Measurements from ENCODE around the gene MSL2.
"Not testable (repeated sequence)": the region's sequence is repeated elsewhere in the genome, so short reads cannot be mapped to it uniquely, and the experiment has no call there.

Gene MSL2

DNA sequence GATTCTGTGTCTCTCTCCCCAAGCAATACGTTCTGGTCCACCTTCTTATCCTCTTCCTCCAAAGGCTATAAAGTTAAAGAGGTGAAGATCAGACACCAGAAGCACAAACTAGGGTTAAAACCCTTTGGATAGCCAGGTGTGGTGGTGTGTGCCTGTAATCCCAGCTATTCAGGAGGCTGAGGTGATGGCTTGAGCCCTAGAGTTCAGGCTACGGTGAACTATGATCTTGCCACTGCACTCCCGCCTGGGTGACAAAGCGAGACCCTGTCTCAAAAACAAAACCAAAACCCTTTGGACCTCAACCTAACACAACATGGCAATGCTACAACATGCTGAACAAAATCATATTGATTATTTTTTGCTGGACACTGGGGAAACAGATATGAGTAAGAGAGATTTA is 43.2 kb downstream of the MSL2 start:
- no peak for DNase-seq (ENCODE audit: low read depth)
- TF ChIP-seq, protein P1, sequence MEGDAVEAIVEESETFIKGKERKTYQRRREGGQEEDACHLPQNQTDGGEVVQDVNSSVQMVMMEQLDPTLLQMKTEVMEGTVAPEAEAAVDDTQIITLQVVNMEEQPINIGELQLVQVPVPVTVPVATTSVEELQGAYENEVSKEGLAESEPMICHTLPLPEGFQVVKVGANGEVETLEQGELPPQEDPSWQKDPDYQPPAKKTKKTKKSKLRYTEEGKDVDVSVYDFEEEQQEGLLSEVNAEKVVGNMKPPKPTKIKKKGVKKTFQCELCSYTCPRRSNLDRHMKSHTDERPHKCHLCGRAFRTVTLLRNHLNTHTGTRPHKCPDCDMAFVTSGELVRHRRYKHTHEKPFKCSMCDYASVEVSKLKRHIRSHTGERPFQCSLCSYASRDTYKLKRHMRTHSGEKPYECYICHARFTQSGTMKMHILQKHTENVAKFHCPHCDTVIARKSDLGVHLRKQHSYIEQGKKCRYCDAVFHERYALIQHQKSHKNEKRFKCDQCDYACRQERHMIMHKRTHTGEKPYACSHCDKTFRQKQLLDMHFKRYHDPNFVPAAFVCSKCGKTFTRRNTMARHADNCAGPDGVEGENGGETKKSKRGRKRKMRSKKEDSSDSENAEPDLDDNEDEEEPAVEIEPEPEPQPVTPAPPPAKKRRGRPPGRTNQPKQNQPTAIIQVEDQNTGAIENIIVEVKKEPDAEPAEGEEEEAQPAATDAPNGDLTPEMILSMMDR (IDR thresholded peaks at IDR 0.05; ENCODE audit: low read length, missing control alignments) = no peak
- no peak overlapping the region for H3K4me3 ChIP-seq (replicated peaks; ENCODE audit: low read depth, low read length)

DNA sequence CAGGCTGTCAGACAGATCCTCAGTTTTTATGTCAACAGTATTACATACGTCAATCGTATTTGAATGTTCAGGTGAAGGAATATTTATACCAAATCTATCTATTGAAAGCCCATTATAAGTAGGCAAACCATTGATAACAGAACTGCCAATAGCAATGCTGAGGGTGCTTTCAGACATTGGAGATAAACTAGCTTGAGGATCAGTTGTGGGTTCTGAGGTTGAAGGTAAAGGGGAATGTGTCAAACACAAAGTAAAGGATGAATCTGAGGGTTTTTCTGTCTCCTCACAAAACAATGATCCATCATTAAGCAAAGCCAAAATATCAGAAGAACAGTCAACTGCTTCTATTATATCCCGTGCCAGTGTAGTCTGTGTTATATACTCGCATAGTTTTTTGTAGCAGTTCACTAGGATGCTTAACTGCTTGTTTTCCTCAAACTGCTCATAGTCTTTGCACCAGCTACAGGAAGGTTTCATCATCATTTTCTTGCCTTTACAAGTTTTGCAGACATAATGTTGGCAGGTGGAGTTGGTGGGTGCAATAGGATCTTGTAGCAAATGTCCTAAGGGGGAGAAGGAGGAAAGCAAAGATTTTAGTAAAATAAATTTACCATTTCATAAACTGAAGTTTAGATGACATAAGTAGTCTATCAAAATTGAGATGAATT is 43.8 kb downstream of the MSL2 start:
- DNase-seq (ENCODE audit: low read depth) = no peak
- TF ChIP-seq, protein P1 (IDR thresholded peaks at IDR 0.05; ENCODE audit: low read length, missing control alignments) = no peak
- H3K4me3 ChIP-seq (replicated peaks; ENCODE audit: low read depth, low read length) = no peak overlapping the region

DNA sequence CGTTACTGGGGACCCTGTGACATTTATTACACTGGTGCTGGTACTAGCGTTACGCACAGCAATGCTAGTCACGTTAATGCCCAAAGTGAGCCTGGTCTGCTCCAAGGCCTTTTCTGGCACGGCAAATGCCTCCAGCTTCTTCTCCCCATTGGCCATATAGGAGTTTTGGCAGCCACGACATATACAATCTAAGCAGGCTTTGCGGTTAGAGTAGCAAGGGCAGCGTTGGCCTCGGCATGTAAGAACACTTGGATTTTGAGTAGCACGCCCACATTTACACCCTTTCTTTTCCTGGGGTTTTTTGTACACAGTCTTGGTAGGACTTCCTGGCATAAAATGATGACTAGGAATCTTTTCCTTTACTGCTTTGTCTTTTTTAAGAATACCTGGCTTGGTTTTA is 44.9 kb downstream of the MSL2 start:
- H3K4me3 ChIP-seq (replicated peaks; ENCODE audit: low read depth, low read length) = no peak overlapping the region
- TF ChIP-seq, protein P1 (IDR thresholded peaks at IDR 0.05; ENCODE audit: low read length, missing control alignments) = no peak
- no peak for DNase-seq (ENCODE audit: low read depth)

DNA sequence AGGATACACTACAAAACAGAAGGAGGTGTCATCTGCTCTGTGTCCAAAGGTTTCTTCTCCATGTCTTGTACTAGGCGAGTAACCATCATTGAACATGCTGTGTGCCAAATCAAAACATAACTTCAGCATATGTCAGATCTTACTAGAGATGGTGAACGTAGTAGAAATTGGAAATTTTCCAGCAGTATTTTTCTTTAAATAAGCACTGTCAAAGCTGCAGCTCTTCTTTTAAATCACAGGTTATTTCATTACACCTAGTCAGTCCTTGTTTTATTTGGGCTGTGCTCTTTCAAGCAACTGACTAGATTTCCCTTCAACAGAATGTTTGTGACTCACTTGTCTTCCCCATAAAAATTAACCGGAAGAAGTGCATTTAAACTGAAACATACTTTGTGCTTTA is 46.5 kb downstream of the MSL2 start:
- H3K4me3 ChIP-seq (replicated peaks; ENCODE audit: low read depth, low read length) = no peak overlapping the region
- TF ChIP-seq, protein P1 (IDR thresholded peaks at IDR 0.05; ENCODE audit: low read length, missing control alignments) = no peak
- DNase-seq (ENCODE audit: low read depth) = peak; percentile 11

DNA sequence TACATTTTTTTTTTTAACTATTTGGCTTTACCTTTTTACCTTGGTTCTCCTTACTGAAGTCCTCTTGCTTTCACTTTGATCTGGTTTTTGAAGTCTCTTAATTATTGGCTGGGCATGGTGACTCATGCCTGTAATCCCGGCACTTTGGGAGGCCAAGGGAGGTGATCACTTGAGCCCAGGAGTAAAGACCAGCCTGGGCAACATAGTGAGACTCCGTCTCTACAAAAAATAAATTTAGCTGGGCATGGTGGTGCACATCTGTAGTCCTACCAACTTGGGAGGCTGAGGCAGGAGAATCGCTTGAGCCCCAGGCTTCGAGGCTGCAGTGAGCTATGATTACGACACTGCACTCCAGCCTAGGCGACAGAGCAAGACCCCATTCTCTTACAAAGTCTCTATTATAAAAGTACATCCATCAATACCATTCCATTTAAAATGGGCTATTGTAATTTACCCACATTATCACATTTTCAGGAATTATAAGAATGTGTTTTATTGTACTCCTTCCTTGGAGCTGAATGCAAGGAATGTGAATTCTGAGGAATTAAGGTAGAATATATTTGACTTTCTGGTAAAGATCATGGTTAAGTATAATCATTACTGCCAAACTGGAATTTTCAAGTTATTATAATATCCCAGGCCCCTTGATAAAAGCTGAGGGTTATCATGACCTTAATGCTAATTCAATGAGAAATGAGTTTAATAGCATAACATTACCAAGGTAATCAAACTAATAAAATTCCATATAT is 49.0 kb downstream of the MSL2 start:
- no peak for DNase-seq (ENCODE audit: low read depth)
- TF ChIP-seq, protein P1 (IDR thresholded peaks at IDR 0.05; ENCODE audit: low read length, missing control alignments) = no peak
- no peak overlapping the region for H3K4me3 ChIP-seq (replicated peaks; ENCODE audit: low read depth, low read length)

DNA sequence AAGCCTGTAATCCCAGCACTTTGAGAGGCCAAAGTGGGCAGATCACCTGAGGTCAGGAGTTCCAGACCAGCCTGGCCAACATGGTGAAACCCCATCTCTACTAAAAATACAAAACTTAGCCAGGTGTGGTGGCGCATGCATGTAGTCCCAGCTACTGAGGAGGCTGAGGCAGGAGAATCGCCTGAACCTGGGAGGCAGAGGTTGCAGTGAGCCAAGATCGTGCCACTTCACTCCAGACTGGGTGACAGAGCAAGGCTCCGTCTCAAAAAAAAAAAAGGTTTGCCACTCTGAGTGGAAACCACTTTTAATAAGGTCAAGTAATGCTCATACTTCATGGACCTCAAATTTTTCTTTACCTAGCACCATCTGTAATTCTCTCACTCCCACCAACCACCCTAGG is 51.7 kb downstream of the MSL2 start:
- H3K4me3 ChIP-seq (replicated peaks; ENCODE audit: low read depth, low read length); DNase-seq (ENCODE audit: low read depth): not testable (repeated sequence)

DNA sequence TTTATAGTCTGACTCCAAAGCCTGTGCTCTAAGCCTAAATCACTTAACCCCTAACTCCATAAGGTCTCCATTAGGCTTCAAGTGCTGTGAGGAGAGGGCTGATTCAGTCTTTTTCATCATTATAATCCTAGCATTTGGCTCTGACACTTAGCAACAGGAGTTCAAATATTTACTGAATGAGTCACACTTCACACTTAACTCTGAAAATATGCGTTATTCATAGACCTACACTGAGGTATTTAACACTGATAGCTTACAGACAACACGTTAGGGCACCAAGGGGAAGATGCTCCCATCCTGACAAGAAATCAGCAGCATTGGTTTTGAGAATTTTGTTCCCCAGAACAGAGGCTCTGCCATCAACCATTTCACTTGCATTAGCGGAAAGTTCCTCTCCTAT is 53.5 kb downstream of the MSL2 start:
- TF ChIP-seq, protein P1 (IDR thresholded peaks at IDR 0.05; ENCODE audit: low read length, missing control alignments) = no peak
- DNase-seq (ENCODE audit: low read depth) = peak; percentile 71
- H3K4me3 ChIP-seq (replicated peaks; ENCODE audit: low read depth, low read length) = no peak overlapping the region

Measured in fibroblast of pulmonary artery (primary cell).